HG03432 (cell line): Measurements from ENCODE around the gene FAT2.
"Not testable (repeated sequence)": the region's sequence is repeated elsewhere in the genome, so short reads cannot be mapped to it uniquely, and the experiment has no call there.

Experiments
- ATAC-seq: cut with Tn5 transposase; IDR thresholded peaks from one replicate; pipeline ENCODE4 v1.9.1; 2021; ENCODE audit warnings: mild to moderate bottlenecking, moderate library complexity; ENCODE audit not compliant: unreplicated experiment

FAT2 gene

GRCh38 chr5:151615431-151615830 lies 24.3 kb upstream of the FAT2 start:
- peak; percentile 52 for ATAC-seq

- no peak for ATAC-seq
Observed at GRCh38 chr5:151614565-151614964, 23.4 kb upstream of the FAT2 start.

- peak; percentile 79 for ATAC-seq
Observed at GRCh38 chr5:151612689-151613427, 21.7 kb upstream of the FAT2 start.

GRCh38 chr5:151611127-151611775 lies 20.1 kb upstream of the FAT2 start:
- no peak for ATAC-seq

- no peak for ATAC-seq
Observed at GRCh38 chr5:151608522-151608921, 17.4 kb upstream of the FAT2 start.

- ATAC-seq = no peak
Observed at GRCh38 chr5:151607304-151607703, 16.2 kb upstream of the FAT2 start.

GRCh38 chr5:151605559-151605958 lies 14.4 kb upstream of the FAT2 start:
- no peak for ATAC-seq

GRCh38 chr5:151602806-151603205 lies 11.7 kb upstream of the FAT2 start:
- no peak for ATAC-seq

- no peak for ATAC-seq
Observed at GRCh38 chr5:151601391-151601790, 10.3 kb upstream of the FAT2 start.

GRCh38 chr5:151600069-151600665 lies 9.0 kb upstream of the FAT2 start:
- no peak for ATAC-seq

GRCh38 chr5:151598984-151599383 lies 7.9 kb upstream of the FAT2 start:
- ATAC-seq = no peak

- no peak for ATAC-seq
Observed at GRCh38 chr5:151598549-151598948, 7.4 kb upstream of the FAT2 start.

GRCh38 chr5:151597749-151598148 lies 6.6 kb upstream of the FAT2 start:
- ATAC-seq = no peak

- ATAC-seq = no peak
Observed at GRCh38 chr5:151596828-151597539, 5.9 kb upstream of the FAT2 start.

- ATAC-seq = no peak
Observed at GRCh38 chr5:151595411-151595826, 4.3 kb upstream of the FAT2 start.

- ATAC-seq = peak; percentile 68
Observed at GRCh38 chr5:151592855-151593408, 1.8 kb upstream of the FAT2 start.

GRCh38 chr5:151589878-151590570 lies 1.1 kb downstream of the FAT2 start:
- no peak for ATAC-seq

- no peak for ATAC-seq
Observed at GRCh38 chr5:151587796-151588555, 3.2 kb downstream of the FAT2 start.

GRCh38 chr5:151585970-151586369 lies 5.2 kb downstream of the FAT2 start:
- ATAC-seq = no peak

- ATAC-seq = not testable (repeated sequence)
Observed at GRCh38 chr5:151585344-151585743, 5.8 kb downstream of the FAT2 start.
